GM18907 (cell line): ENCODE data around the gene MYO10.

ENCODE experiments used
- ATAC-seq: cut with Tn5 transposase; IDR thresholded peaks from one replicate; pipeline ENCODE4 v1.9.1; 2021; ENCODE audit warnings: mild to moderate bottlenecking, moderate library complexity; ENCODE audit not compliant: unreplicated experiment

The MYO10 gene

DNA sequence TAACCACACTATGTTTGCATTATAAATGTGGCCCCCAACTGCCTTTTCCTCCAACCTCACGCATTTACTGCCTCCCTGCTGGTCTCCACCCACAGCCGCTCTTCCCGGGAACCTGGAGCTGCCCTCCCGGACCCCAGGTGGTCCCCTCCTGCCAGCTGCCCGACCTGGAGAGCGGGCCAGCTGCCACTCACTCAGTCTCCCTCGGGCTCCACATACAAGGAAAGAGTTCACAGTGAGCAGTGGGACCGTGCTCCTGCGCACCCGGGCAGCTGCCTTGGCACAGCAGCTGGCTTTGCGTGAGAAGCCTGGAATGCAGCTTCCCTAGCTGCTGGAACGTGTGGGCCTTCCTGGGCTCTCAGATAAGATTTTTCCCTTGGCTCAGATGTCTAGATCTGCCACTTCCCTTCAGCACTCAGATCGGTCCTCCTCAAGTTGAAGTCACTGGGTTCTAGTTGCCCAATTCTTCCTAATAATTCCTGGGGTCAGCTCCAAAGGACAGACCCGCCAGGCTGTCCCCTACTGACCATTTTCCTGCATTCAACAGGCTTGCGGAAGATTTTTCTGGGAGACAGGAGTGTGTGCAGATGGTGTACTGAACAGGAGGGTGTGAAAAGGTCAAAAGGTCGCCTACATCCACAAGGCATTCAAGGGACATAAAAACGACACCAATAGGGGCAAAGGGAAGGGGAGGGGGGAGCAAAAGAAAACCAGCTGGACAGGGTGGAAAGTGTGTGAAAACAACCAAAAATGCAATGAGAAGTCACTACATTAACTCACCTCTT, 69.1 kb downstream of the MYO10 start:
- ATAC-seq = no peak

DNA sequence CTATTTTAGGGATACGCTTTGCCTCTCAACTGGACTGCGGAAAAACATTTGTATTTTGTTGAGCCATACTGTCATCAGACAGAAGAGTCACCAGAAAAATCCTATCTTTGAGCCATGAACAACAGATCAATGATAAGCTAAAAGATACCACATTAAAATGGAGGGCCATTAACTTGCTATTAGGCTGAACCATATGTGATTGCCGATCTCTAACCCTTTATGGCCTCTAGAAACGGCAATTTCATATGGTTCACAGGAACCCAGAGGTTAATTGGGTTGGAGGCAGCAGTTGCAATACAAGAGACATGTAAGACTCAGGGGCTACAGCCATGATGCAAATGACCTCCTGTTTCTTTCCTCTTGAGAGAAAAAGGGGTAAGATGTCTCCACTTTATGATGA, 69.8 kb downstream of the MYO10 start:
- no peak for ATAC-seq

DNA sequence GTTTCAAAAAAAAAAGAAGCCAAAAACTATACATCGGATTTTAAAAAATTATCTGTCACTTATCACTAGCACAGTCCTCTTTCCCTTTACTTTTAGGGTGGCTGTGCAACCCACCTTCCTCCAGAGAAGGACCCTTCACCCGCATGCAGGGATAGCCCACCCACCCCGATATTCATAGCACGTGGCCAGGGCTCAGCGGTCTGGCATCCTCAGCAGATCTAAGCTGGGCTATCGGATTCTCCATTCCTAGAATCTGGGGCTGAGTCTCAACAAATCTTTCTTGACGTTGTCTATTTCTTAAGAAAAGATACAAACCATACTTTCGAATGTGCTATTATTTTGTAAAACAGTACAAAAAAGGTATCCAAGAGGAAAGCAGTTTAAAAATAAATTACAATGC, 70.9 kb downstream of the MYO10 start:
- no peak for ATAC-seq

DNA sequence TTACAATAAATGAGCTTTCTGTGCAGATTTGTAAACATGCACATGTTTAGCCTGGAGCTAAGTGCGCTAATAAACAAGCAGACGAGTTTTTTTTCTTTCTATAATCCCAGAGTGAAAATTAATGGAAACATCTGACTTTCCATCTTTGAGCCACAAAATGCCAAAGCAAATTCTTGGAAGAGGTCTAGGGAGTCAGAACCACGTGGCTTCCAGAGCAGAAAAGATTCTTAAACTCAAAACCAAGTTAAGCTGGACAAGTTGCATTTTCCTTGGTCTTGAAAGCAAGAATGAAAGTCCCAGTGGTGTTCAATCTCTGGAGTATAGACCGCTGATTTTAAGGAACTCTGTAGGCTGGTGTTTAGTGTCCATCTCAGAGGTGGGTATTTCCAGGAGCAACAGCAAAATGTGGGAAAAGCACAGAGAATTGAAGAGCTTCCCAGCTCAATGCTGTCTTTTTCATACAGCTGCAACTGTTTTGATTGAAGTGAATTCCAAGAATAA, 71.4 kb downstream of the MYO10 start:
- ATAC-seq = no peak

DNA sequence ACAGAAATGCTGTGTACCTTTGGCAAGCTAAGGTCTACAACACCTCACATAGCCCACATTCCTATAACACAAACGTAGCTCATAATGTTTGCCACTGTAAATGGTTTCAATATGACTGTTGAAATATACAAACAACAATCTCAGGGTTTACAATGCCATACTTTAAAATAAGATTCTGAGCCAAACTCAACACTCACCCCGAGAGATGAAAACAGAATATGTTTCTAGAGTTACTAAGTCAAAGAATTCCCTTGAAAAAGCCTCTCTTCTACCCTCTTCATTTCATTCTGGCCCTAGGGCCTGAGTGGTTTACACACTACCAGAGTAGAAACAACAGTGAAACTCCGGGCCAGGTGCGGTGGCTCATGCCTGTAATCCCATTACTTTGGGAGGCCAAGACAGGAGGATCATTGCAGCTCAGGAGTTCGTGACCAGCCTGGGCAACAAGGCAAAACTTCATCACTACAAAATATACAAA, 72.6 kb downstream of the MYO10 start:
- no peak for ATAC-seq

DNA sequence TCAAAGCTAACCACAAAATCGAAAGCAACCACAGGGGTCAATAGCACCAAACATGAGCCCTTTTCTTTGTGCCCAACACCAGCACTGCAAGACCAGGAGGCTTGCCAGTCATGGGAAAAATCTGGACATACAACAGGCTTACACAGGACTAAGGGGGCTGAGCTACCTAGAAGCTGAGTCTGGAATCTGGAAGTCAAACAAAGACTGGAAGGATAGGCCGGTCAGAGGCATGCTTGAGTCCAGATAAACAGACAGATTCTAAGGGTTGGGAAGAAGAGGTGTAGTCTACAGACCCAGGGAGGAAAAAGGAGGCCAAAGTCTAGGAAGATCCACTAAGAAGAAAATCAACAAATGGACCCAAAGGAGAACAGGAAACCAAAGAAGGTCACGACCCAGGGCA, 73.3 kb downstream of the MYO10 start:
- ATAC-seq = no peak

DNA sequence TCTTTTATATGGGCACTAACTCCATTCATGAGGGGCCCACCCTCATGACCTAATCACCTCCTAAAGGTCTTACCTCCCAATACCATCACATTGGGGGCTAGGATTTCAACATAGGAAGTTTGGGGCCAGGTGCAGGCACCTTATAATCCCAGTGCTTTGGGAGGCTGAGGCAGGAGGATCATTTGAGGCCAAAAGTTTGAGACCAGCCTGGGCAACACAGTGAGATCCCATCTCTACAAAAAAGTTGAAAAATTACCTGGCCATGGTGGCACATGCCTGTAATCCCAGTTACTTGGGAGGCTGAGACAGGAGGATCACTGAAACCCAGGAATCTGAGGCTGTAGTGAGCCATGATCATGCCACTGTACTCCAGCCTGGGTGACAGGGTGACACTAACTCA, 76.7 kb downstream of the MYO10 start:
- ATAC-seq = no peak

DNA sequence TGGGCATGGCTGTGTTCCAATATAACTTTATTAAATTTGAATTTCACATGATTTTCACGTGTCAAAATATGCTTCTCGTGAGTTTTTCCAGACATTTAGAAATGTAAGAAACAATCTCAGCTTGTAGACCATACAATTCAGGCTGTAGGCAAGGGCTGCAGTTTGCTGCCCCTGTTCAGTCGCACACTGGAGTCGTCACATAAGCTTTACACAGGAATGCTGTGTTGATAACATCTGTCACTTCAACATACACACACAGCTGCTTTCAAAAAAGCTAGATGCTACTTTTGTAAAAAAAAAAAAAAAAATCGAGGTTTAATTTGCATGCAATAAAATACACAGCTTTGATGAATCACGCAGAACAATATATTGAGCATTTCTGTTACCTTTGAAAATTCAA, 77.9 kb downstream of the MYO10 start:
- no peak for ATAC-seq

DNA sequence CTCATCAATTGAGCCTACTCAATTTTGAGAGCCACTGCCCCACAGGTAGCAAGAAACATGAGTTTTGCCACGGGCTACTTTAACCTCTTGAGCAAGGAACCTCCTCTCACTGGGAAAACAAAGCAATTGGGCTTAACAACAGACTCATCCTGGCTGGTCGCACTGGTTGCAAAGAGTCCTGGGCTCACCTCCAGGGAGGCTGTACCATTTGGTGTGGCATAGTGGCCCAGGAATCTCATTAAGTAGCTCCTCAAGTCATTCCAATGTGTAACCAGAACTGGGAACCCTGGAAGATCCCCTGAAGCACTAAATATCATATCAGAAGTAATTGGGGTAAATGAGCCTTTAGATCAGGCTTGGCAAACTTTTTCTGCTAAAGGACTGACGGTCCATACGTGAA, 78.5 kb downstream of the MYO10 start:
- no peak for ATAC-seq

DNA sequence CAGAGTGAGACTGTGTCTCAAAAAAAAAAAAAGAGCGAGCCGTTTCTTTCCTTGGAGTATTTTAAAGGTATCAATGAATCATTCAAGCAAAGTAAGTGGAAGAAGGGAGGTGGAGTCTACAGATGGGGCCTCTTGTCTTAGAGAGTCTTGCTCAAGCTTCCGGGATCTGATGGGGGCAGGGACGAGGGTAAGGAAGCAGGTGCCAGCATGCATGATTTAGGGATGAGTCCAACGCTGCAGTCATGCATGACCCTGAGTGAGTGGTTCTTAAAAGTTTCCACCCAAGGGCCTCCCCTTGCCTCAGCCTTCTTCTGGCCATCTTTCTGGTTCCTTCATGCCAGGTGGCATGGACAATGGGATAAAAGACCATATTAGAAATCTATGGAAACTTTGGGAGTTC, 79.6 kb downstream of the MYO10 start:
- ATAC-seq = no peak

DNA sequence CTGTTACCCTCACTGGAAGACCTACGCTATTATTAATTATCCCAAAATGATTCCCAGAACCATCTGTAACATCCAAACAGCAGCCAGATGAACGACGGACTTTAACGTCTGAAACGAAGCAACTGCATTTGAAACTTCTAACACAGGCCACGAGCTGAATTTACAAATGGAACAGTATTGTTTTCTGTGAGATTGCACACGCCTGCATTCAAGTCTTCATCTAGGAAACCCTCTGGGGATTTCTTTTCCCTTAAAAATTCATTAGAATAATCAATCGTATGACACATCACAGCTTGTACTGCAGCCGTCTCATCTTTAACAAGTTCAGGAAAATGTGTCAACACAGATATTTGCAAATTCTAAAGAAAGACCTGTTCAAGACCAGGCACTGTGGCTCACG, 80.2 kb downstream of the MYO10 start:
- no peak for ATAC-seq

DNA sequence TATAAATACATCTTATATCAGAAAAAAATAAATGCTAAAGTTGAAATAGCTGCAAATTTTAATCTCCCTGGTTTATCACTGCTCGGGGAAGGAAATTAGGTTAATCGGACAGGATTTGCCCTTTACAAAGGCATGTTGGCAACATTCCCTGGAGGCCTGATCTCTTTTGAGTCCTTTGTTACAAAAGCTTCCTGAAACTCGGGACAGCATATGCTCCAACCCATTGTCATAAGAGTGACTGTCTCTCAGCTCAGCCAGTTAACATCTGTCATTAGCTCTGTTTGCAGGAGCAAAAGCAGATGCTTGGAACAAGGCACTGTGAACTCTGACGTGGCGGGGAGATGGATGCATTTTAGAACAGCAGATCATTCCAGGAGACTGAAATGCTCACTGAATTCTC, 80.6 kb downstream of the MYO10 start:
- ATAC-seq = no peak

DNA sequence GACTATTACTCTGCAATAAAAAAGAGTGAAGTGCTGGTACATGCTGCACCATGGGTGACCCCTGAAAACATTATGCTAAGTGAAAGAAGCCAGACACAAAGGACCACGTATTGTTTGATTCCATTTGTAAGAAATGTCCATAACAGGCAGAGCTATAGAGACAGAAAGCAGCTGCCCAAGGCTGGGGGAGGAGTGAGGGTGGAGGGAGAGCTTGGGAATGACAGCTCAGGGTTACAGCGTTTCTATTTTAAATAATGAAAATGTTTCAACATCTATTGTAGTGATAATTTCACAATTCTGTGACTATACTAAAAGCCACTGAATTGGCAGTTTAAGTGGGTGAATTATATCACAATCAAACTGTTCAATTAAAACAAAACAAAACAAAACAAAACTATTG, 81.7 kb downstream of the MYO10 start:
- ATAC-seq = no peak

DNA sequence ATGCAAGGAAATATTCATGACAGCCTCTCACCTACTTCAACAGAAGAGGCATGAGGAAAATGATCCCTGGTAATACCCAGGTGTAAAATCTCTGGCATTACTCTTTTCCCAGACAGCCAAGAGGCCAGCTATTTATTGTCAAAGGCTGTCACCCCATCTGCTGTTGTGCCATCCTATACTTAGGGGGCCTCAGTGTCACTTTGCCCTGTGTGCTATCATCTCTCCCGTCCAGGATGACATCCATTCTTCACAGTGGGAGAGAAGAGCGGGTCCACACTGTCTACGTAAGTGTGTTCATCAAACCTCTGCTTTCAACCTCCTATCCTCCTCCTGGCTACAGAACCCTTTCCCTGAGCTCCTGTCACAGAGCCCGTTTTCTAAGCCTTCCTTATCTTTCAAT, 82.6 kb downstream of the MYO10 start:
- no peak for ATAC-seq

DNA sequence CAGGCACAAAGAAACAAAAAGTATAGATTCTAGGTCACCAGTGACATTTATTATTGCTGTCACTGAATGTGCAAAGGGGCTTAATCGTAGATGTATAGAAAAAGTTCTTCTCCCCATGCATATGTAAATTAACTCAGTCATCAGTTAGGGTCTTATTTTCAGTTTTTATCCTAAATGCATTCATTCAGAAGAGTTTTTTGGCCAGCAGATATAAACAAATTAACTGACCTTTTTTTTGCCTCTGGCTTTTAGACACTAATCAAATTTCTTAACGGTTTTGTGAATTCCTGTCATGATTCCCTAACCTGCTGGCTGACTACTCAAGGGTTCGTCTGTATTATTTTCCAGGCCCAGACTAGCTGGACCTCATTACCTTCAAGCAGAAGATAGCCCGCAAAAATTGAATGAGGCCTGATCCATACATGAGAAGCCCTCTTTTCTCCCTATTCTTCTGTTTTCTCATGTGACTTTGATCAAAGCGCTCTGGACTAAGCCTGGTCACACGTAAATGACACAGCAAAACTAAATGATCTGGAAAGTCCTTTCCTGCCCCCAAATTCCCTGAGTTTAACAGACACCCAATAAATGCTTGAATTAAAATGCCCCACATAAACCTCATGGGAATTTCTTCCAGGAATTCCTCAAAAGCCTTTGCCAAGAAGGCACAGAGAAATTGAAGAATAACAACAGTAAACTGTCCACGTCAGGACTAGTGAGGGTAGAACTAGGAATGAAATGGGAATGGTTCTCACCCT, 83.7 kb downstream of the MYO10 start:
- ATAC-seq = no peak

DNA sequence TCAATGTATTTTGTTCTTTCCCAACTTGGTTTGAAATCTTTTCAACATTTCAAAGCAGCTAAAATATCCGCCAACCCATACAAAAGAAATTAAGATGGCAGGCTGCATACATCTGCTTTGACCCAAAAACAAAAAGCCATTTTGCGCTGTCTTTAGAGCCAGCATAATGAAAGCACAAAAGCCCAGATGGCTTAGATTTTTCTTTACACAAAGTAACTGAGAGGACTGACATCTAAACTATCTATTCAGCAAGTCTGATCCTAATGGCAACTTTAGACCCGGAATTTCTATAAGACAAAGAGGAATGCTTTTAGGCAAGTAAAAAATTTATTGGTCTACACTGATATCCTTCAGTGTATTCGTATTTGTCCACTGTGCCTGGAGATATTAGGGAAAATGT, 86.3 kb downstream of the MYO10 start:
- no peak for ATAC-seq

DNA sequence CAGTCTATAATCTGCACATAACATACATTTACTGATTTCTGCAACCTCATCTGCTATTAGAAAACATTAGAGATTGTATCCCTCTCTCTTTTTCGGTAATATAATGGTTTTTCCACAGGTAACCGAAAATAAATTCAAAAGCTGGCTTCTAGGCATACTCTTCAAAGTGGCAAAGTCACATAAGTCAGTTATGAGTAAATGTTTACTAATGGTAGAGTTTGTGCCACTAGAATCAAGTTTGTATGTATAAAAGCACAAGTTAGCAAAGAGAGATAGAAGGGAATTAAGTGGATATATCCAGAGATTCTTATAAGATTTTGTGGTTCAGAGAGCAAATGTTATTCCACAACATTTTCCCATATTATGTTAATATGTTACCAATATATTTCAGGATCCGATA, 86.9 kb downstream of the MYO10 start:
- ATAC-seq = no peak

DNA sequence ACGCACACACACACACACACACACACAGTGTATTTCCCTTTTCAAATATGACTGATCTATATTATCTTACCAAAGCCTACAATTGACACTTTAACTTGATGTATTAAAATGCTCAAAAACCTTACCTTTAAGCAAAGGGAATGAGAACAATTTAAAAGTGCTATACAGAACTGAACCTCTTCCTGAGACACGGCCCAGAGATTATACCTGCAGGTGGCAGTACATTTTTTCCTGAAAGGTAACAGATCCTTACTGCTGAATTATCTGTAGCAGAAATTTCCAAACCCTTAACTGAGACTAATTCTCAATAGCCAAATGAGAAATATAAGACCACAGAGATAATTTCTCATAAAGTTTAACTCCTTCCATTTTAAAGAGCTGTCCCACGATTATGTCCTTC, 91.1 kb downstream of the MYO10 start:
- ATAC-seq = no peak

DNA sequence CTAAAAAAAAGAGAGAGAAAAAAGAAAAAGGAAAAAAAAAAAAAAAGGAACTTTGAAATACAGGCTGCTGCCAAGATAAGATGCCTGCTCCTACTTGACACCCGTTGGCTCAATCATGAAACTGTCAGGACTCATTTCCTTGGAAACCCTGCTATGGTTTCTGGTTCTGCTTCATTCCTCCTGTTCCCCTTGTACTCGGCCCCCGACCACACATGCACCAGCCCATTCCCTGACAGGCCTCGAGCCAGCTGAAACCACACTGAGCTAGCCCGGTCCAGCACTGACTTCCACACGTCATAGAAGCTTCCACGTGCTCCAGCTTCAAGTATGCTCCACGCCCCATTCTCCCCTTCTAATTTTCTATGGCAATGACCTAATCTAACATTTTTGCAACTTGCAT, 93.2 kb downstream of the MYO10 start:
- ATAC-seq = no peak

DNA sequence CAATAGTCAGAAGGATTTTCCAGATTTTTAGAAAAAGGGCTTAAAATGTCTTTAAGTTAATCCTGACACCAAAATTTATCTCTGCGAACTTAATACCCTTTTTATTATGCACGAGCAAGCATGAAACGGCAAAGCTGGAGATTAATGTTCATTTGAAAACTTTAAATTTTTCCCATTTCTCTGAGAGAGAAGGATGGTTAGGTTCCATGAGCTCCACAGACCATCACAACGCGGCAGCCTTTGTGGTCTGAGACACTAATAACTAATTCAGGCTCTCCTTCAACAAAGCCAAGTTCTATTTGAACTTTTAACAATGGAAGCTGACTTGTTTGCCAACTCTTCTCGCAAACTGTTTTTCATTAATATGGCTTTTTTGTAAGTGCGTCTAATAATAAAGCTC, 94.7 kb downstream of the MYO10 start:
- ATAC-seq = no peak

DNA sequence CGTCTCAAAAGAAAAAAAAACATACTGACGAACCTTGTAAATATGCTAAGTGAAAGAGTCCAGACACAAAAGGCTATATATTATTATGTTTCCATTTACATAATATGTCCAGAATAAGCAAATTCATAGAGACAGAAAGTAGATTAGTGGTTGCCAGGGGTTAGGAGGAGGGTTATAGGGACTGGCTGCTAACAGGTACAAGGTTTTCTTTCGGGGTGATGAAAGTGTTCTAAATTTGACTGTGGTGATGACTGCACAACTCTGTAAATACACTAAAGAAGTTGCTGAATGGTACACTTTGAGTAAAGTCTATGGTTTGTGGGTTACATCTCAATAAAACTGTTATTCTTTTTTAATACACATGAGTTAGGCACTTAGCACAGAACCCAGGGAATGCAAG, 98.8 kb downstream of the MYO10 start:
- ATAC-seq = no peak

DNA sequence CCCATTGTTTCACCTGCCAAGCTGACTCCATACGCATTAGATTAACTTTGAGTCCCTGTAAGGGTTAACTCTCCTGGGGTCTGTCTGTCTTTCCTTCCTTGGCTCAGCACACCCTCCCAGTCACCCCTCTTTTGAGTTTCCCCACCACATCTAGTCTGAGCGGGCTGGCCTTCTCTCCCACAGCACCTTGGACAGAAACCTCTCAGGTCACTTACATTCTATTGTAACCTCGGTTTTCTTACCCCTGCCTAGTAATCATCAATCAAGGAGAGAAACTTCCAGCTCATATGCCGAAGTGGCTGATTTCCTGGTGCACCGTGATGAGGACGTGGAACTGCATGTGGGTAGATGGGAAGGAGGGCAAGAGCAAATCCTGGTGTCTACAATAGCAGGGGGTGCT, 102.1 kb downstream of the MYO10 start:
- ATAC-seq = no peak
